Posterior cingulate gyrus (tissue), 11 donors: ENCODE measurements around the gene ADGRA3.

Experiments
- DNase-seq, 10 donors: peaks; one replicate each; pipeline versions ENCODE4 v3.0.0 to v3.0.0-alpha.2; 2020 to 2021; ENCODE audit warnings: mixed read lengths in 3 of 10
- intact Hi-C: fragments of 100-400 bp; cut with DNase I; formaldehyde crosslinking; loops from one replicate; pipeline ENCODE4 v1.15.1; 2023

ADGRA3 gene

DNA sequence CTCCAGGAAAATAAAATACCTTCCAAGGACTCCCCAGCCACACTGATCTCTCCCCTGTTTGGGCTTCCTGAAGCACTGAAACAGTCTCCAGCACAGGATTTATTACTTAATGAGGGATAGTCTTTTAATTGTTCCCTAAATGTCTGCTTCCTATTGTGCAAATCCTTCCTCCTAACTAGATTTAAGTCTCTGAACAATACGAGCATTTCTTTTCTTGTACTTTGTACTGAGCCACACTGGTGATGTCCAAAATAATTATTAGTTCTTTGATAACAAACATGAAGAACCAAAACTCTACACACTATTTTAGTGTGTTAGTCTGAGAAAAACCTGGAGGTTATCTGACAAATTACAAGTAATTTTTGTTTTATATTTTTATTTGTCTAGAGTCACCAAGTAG is 5.1 kb downstream of the ADGRA3 start:
- no peak for DNase-seq
- intact Hi-C loops = no loop called here

GRCh38 chr4:22508376-22508775 is 7.5 kb downstream of the ADGRA3 start:
- DNase-seq = no peak
- intact Hi-C loops = no loop called here

DNA sequence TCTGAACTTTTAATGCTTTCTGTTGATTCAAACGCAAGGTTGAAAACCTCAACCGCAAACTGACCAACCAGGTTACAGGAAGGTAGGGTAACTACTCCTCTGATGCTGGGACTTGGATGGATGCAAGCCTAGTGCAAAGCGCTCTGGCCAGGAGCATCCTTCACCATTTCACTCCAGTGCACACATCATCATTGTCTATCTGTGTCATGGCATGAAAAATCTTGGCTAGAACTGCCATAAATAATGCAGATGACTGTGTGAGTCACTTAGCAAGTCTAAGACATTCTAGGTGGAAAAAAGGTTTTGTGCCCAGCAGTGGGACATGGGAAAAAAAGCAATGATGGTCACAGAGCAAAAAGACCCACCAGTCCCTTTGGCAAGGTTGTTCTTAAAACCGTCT is 10.9 kb downstream of the ADGRA3 start:
- no peak for DNase-seq
- intact Hi-C loops = no loop called here

DNA sequence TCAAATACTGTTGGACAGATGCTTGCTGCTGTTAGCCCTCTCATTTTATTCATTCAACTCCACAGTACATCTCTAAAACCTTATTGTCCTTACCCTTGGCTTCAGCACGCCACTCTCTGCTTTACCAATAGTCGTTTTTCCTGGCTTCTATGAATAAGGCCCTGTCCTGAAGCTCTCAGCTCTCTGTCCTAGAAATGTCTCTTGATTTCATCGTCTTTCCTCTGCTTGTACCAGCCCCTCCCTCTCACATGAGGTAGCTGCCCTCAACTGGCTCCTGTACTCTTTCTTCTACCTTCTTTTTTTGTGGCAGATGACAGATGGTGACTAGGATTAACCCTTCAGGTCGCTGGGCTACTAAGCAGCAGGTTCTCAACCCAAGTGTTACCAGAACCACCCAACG is 11.4 kb downstream of the ADGRA3 start:
- intact Hi-C loops = no loop called here
- DNase-seq = no peak

GRCh38 chr4:22502895-22503814 is 12.7 kb downstream of the ADGRA3 start:
- DNase-seq = no peak
- intact Hi-C loops = no loop called here

DNA sequence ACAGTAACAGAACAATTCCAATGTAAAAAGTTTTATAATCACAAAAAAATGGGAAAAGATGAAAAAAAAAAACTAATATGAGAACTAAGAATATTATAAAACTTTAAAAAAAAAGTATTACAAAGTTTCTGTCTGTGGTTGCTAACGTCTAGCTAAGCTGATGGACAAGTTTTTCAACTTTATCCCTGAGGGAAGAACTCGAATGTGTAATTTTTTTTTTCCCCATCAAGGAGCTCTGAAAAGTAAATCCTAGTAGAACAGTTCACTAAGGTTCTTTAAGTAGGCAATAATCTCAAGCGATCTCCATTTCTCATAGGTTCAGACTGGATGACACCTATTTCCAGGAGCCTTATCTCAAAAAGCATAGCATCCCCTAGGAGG is 14.2 kb downstream of the ADGRA3 start:
- no peak for DNase-seq
- intact Hi-C loops = no loop called here

DNA sequence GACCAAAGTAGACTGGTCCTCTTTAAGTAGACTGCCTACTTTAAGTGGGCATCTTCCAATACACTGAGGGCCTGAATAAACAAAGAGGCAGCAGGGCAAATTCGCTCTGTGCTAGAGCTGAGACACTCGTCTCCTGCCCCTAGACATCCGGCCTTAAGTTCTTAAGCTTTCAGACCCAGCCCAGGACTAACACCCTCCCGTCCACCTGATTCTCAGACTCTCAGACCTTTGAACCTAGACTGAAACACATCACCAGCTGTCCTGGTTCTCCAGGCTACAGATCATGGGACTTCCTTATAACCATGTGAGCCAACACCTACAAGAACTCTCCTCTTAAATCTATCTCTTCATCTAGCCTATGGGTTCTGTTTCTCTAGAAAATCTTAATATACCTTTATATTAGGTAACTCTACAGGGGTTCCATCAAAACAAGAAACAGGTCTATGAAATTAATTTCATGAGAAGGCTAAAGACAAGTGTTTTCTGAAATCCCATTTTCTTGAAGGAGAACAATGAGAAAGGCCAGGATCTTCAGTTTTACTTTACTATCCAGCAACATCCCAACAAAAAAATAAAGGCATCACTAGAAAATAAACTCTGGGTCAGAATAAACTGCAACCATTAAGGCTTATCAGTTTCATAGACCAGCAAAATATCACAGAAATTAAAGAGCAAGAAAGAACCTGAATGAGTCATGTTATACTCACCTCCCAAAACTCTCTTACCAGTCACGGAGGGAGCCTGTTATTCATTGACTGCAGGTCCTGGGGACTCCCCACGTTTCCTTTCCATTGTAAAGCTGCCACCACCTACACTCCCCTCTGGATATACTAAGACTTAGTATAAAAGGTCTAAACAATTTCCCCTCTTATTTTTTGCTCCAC is 14.8 kb downstream of the ADGRA3 start:
- DNase-seq = no peak
- intact Hi-C loops = no loop called here

DNA sequence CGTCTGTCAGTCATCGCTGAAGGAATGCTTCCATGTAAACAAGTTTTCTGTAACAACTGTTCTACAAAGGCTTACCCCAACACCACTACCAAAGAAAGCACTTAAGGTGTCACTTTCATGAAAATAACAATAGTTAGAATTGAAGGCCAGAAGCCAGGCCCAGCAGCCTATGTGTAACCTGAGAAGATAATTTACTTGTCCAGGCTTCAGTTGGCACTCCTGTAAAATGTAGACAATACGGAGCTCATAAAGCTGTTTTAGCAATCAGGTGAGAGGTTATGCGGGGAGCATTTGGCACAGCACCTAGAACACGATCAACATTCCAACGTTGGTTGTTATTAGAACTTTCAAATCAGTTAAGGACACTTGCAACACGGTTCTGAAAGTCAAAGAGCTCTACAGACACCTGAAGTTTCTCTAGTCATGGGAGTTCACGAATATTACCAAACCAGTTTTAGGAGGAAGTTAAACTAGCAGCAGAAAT is 15.7 kb downstream of the ADGRA3 start:
- DNase-seq = no peak
- intact Hi-C loops = no loop called here

DNA sequence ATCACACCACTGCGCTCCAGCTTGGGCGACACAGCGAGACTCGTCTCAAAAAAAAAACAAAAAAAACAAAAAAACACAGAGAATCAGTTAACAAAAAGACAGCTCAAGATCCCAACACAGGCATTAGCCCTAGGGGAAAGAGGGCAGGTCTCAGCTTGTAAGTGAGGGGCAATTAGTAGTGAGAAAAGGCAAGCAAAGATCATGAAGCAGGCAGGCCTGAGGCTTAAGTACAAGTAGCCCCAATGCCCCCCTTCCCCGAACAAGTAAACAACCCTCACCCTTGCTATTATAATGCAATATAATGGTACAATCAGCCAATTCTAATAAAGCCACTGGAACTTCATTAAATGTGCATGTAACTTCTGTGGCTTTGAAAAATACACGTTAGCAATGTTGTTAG is 17.0 kb downstream of the ADGRA3 start:
- intact Hi-C loops = no loop called here
- DNase-seq = no peak

DNA sequence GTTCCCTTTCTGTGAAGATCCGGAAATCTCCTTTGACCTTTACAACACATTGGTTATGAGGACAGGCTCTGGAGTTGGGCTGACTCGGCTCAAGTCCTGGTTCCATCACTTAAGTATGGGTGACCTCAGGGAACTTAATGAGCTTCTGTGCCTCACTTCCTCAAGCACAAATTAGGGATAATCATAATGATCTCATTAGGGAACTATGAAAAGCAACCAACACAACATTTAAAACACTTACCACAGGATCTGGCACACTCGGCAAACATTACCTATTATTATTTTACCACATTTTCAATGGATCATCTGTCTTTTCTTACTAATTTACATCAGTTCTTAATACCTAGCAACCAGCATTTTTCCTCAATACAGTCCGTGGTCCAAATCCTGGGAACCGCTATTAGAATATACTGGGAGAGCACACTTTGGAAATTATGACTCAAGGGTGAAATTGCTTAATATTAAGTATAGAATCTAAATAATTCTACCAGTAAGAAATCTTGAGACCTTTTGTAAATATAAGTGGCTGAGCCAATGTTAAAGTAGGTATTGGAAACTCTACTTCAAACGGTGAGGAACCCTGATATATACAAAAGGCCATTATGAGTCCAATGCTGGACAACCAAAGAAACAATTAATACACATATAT is 19.6 kb downstream of the ADGRA3 start:
- intact Hi-C loops = no loop called here
- DNase-seq = no peak

GRCh38 chr4:22493523-22493922 is 22.3 kb downstream of the ADGRA3 start:
- intact Hi-C loops = no loop called here
- DNase-seq = no peak

DNA sequence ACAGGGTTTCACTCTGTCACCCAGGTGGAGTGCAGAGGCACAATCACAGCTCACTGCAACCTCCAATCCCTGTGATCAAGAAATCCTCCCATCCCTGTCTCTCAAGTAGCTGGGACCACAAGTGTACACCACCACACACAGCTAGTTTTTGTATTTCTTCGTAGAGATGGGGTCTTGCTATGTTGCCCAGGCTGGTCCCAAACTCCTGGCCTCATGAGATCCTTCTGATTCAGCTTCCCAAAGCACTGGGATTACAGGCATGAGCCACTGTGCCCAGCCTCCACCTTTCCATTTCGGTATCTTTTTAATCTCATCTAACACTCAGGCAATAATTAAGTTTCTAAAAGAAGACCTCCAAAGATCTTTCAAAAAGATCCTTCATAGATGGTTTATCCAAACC is 22.9 kb downstream of the ADGRA3 start:
- DNase-seq = no peak
- intact Hi-C loops = no loop called here

GRCh38 chr4:22491939-22492338 is 23.9 kb downstream of the ADGRA3 start:
- DNase-seq = no peak
- intact Hi-C loops = no loop called here

- intact Hi-C loops = no loop called here
- DNase-seq = no peak
Measured at GRCh38 chr4:22490718-22491315, 25.0 kb downstream of the ADGRA3 start.

- DNase-seq = no peak
- intact Hi-C loops = no loop called here
Measured at GRCh38 chr4:22488106-22488505, 27.8 kb downstream of the ADGRA3 start.

DNA sequence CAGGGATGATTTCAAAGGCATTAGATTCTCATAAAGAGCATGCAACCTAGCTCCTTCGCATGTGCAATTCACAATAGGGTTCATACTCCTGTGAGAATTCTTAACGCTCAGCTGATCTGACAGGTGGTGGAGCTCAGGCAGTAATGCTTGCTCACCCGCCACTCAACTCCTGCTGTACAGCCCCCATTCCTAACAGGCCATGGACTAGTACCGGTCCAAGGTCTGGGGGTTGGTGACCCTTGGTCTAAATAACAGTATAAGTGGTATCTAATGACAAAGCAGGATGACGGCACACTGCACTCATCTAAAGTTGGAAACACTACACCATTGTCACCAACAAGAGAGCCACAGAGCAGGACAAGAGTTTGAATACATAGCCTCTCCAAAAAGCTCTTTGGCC is 28.5 kb downstream of the ADGRA3 start:
- DNase-seq = no peak
- intact Hi-C loops = no loop called here

GRCh38 chr4:22486276-22486675 is 29.6 kb downstream of the ADGRA3 start:
- DNase-seq = no peak
- intact Hi-C loops = no loop called here

GRCh38 chr4:22485737-22486136 is 30.1 kb downstream of the ADGRA3 start:
- no peak for DNase-seq

DNA sequence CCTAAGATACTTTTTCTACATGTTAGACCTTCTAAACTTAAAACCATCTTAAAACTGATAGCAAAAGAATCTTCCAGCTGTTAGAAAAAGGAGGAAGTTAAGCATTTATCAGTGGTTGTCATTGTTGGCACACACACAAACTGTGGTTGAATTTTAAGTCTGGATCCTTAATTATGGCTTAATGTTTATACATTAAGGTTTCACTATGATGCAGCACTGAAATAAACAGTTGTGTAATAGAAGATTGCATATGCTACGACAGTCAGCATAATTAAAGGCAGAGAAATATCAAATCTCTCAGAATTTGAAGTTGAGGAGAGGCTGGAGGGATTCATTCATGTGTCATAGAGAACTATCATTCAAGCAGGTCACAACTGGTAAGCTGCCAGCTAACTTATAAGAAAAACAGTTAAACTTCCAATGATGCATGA is 32.3 kb downstream of the ADGRA3 start:
- no peak for DNase-seq
- intact Hi-C loops = no loop called here

More at GRCh38 chr4:22485737-22486136, 30.1 kb downstream of the ADGRA3 start:
- intact Hi-C loops = no loop called here
